ENCODE measurements around the gene DIAPH1. TPM values are rescaled to one million over a fixed set of nuclear protein-coding genes. Genes with fewer than 3 reads are reported as not detected.

The DIAPH1 gene
- total RNA-seq, 4 donors from 2014 or later: 63.0 to 157 (median 124) TPM

GRCh38 chr5:141529873-141530272 is 88.9 kb downstream of the DIAPH1 start:
- intact Hi-C loops (cut with DNase I): loop anchor here (10.0 kb wide), 1 partner anchor 115 kb away; the partner anchor contains the start of genes PCDHGA10 and PCDHGB7
- no peaks in the 10 kb centered on the region for H3K9me3 ChIP-seq
- H3K4me3 ChIP-seq: no peak overlapping the region
- 82 to 90% methylated on average over 6 to 7 of the region's 7 CpGs for WGBS, 2 donors
- no peaks in the 10 kb centered on the region for H3K27me3 ChIP-seq
- H3K36me3 ChIP-seq: peaks cover 0 to 79% (median 6%) of the 10 kb centered on the region in 3 donors
- H3K4me1 ChIP-seq: peaks cover 13 to 38% (median 14%) of the 10 kb centered on the region in 3 donors
- TF ChIP-seq, protein P1, sequence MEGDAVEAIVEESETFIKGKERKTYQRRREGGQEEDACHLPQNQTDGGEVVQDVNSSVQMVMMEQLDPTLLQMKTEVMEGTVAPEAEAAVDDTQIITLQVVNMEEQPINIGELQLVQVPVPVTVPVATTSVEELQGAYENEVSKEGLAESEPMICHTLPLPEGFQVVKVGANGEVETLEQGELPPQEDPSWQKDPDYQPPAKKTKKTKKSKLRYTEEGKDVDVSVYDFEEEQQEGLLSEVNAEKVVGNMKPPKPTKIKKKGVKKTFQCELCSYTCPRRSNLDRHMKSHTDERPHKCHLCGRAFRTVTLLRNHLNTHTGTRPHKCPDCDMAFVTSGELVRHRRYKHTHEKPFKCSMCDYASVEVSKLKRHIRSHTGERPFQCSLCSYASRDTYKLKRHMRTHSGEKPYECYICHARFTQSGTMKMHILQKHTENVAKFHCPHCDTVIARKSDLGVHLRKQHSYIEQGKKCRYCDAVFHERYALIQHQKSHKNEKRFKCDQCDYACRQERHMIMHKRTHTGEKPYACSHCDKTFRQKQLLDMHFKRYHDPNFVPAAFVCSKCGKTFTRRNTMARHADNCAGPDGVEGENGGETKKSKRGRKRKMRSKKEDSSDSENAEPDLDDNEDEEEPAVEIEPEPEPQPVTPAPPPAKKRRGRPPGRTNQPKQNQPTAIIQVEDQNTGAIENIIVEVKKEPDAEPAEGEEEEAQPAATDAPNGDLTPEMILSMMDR (IDR thresholded peaks at IDR 0.05): no peak
- no peak for TF ChIP-seq POLR2A (IDR thresholded peaks at IDR 0.05)
- no peak for DNase-seq
- peak overlapping the region; percentile 62 to 88 (median 86) for H3K27ac ChIP-seq

GRCh38 chr5:141529002-141529401 is 89.8 kb downstream of the DIAPH1 start:
- Histone ChIP-seq H3K9me3 (no peaks in the 10 kb centered on the region), H3K4me1 (peaks cover 13 to 47% (median 21%) of the 10 kb centered on the region in 3 donors), H3K36me3 (peaks cover 2 to 73% (median 6%) of the 10 kb centered on the region in 3 donors), H3K27ac (peak overlapping the region; percentile 62 to 88 (median 86)), H3K27me3 (no peaks in the 10 kb centered on the region), H3K4me3 (no peak overlapping the region)
- TF ChIP-seq, protein P1 (IDR thresholded peaks at IDR 0.05): no peak
- no peak for TF ChIP-seq POLR2A (IDR thresholded peaks at IDR 0.05)
- no peak for DNase-seq
- intact Hi-C loops (cut with DNase I): loop anchor here (10.0 kb wide), 1 partner anchor 114 kb away; the partner anchor contains the start of genes PCDHGA10 and PCDHGB7
- WGBS, 2 donors: 45 to 53% methylated on average over 5 of the region's 5 CpGs

GRCh38 chr5:141528291-141528984 is 90.4 kb downstream of the DIAPH1 start:
- Histone ChIP-seq H3K27me3 (no peaks in the 10 kb centered on the region), H3K36me3 (peaks cover 3 to 73% (median 6%) of the 10 kb centered on the region in 3 donors), H3K4me1 (peaks cover 13 to 52% (median 23%) of the 10 kb centered on the region in 3 donors), H3K27ac (peak overlapping the region; percentile 62 to 88 (median 86)), H3K9me3 (no peaks in the 10 kb centered on the region), H3K4me3 (no peak overlapping the region)
- TF ChIP-seq, protein P1 (IDR thresholded peaks at IDR 0.05): no peak
- TF ChIP-seq POLR2A (IDR thresholded peaks at IDR 0.05): no peak
- intact Hi-C loops (cut with DNase I): loop anchor here (10.0 kb wide), 1 partner anchor 114 kb away; the partner anchor contains the start of genes PCDHGA10 and PCDHGB7
- 44 to 47% methylated on average over 10 to 11 of the region's 11 CpGs for WGBS, 2 donors
- no peak for DNase-seq

- Histone ChIP-seq H3K27ac (peak overlapping the region in 2 of 4 donors; percentile 83 to 88), H3K27me3 (no peaks in the 10 kb centered on the region), H3K36me3 (peaks cover 3 to 75% (median 6%) of the 10 kb centered on the region in 3 donors), H3K4me3 (no peak overlapping the region), H3K4me1 (peaks cover 13 to 62% (median 28%) of the 10 kb centered on the region in 3 donors), H3K9me3 (no peaks in the 10 kb centered on the region)
- intact Hi-C loops (cut with DNase I): loop anchor here (10.0 kb wide), 1 partner anchor 113 kb away; the partner anchor contains the start of genes PCDHGA10 and PCDHGB7
- WGBS, 2 donors: 53 to 65% methylated on average over 1 of the region's 1 CpG
- no peak for TF ChIP-seq POLR2A (IDR thresholded peaks at IDR 0.05)
- TF ChIP-seq, protein P1 (IDR thresholded peaks at IDR 0.05): no peak
- no peak for DNase-seq
Measured at GRCh38 chr5:141527426-141527825, 91.4 kb downstream of the DIAPH1 start.

- Histone ChIP-seq H3K36me3 (peaks cover 3 to 75% (median 6%) of the 10 kb centered on the region in 3 donors), H3K4me1 (peaks cover 23 to 79% (median 45%) of the 10 kb centered on the region in 3 donors), H3K27ac (peak overlapping the region; percentile 53 to 82 (median 74)), H3K4me3 (no peak overlapping the region), H3K27me3 (no peaks in the 10 kb centered on the region), H3K9me3 (no peaks in the 10 kb centered on the region)
- intact Hi-C loops (cut with DNase I): loop anchor here (10.0 kb wide), 1 partner anchor 111 kb away; the partner anchor contains the start of genes PCDHGA10 and PCDHGB7
- no peak for DNase-seq
- no peak for TF ChIP-seq POLR2A (IDR thresholded peaks at IDR 0.05)
- TF ChIP-seq, protein P1 (IDR thresholded peaks at IDR 0.05): no peak
- WGBS, 2 donors: 72 to 76% methylated on average over 7 of the region's 7 CpGs
Measured at GRCh38 chr5:141525653-141526052, 93.1 kb downstream of the DIAPH1 start.
